Right lobe of liver (tissue), 6 donors: ENCODE data around the gene AGO3. TPM values are rescaled to one million over a fixed set of nuclear protein-coding genes. Genes with fewer than 3 reads are reported as not detected.

ENCODE experiments used
- ATAC-seq, 4 donors: fragments of 200-7000 bp; cut with Tn5 transposase; one replicate each; pipeline ENCODE4 v1.9.1; 2020; ENCODE audit warnings: mild to moderate bottlenecking in 4 of 4, moderate library complexity in 4 of 4
- DNase-seq, 3 donors: peaks; one replicate each; pipeline ENCODE4 v3.0.0-alpha.2; 2020
- H3K27ac ChIP-seq, 3 donors: fragments of 200-600 bp; one replicate each; pipeline ENCODE4 v1.8.0; 2022
- H3K27me3 ChIP-seq, 2 donors: fragments of 200-600 bp; one replicate each; pipeline ENCODE4 v1.8.0; 2022
- H3K36me3 ChIP-seq, 4 donors: fragments of 200-600 bp; sonication (generic) in 1 of 4; one replicate each; pipeline versions ENCODE4 v1.5.1 to v1.8.0; 2017 to 2022; ENCODE audit warnings: control low read depth in 1 of 4
- H3K4me1 ChIP-seq, 4 donors: fragments of 200-600 bp; sonication (generic) in 1 of 4; one replicate each; pipeline versions ENCODE4 v1.5.1 to v1.8.0; 2017 to 2022; ENCODE audit warnings: control low read depth in 1 of 4
- H3K4me3 ChIP-seq, 3 donors: fragments of 200-600 bp; one replicate each; pipeline ENCODE4 v1.8.0; 2022
- H3K9me3 ChIP-seq, 4 donors: fragments of 200-600 bp; sonication (generic) in 1 of 4; one replicate each; pipeline versions ENCODE4 v1.5.1 to v1.8.0; 2017 to 2022; ENCODE audit warnings: control low read depth in 1 of 4
- POLR2A ChIP-seq: fragments of 450-650 bp; IDR thresholded peaks from one replicate; pipeline ENCODE4 v1.6.1; 2017; ENCODE audit warnings: antibody characterized with exemption, mild to moderate bottlenecking
- WGBS: methylation state at CpG from one replicate; pipeline ENCODE4 v1.1.6; 2018; ENCODE audit warnings: low coverage, low lambda C conversion rate; ENCODE audit not compliant: insufficient coverage; ENCODE audit errors: missing lambda C conversion rate; 5-methylcytosine and 5-hydroxymethylcytosine counted together
- intact Hi-C, 2 donors: fragments of 100-400 bp; cut with DNase I; formaldehyde crosslinking; loops; one replicate each; pipeline versions ENCODE4 v1.11.2 to v1.14.1; 2022
- total RNA-seq, 6 experiments: library from RNA; depleted of rRNA in 2 of 6; stranded (reverse); fragments of >200 nt in 2 of 6; fragmentation: NEBNext Ultra II Directional in 3 of 6; extraction: Animal tissue kit (Norgen Biotek cat#: 25700) in 3 of 6; gene quantifications; one replicate each; pipeline versions ENCODE4 v1.1.0 to v1.2.4, GENCODE V29; 2016 to 2023
- TF ChIP-seq, protein P1 (sequence below), 4 donors: fragments of 200-600 bp in 3 of 4; fragments of 450-650 bp in 1 of 4; IDR thresholded peaks; one replicate each; pipeline versions ENCODE4 v1.5.1 to v1.8.0; 2016 to 2022; ENCODE audit warnings: antibody characterized with exemption in 4 of 4, mild to moderate bottlenecking in 2 of 4
- donor health status: DM: no; HTN: yes; CAD: no.
- donor health status: DM: no; HTN: no; CAD: no.
- donor health status: DM: no; HTN: no; CAD: no.
- donor health status: DM: no; HTN: yes; CAD: no.
- donor health status: DM: no; HTN: yes; CAD: no.

Gene AGO3
- total RNA-seq, 6 experiments from 2014 or later: 7.0 to 16.2 (median 13.1) TPM

DNA sequence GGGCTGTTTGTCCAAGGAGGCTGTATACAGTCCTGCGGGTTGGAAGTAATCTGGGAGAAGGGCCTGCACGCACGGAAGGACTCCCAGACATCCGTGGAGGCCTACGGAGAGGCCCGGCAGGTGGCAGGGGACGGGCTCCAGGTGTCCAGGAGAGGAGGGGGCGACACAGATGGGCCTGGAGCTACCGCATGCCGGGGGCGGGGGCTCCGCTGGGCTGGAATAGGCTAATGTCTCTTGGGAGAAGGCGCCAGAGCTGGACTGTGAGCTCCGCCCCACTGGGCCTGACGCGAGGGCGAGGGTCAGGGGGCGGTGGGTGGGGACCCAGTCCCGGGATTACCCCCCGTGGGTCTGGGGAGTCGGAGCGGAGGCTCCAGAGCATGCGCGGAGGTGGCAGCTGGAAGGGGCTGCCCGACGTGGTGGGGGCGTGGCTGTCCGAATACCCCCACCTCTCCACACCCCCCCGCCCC, 47.2 kb upstream of the AGO3 start:
- Histone ChIP-seq H3K27me3 (no peaks in the 10 kb centered on the region), H3K4me3 (peak overlapping the region; percentile 90 to 94 (median 93)), H3K4me1 (peaks cover 0 to 7% (median 0%) of the 10 kb centered on the region in 4 donors), H3K27ac (peak overlapping the region; percentile 7 to 68 (median 56)), H3K36me3 (no peaks in the 10 kb centered on the region), H3K9me3 (no peaks in the 10 kb centered on the region)
- DNase-seq: peak; percentile 48 to 68 (median 63)
- ATAC-seq: peak; percentile 29 to 52 (median 41)
- 0% methylated on average over 7 of the region's 29 CpGs for WGBS
- no peak for TF ChIP-seq POLR2A
- TF ChIP-seq, protein P1, sequence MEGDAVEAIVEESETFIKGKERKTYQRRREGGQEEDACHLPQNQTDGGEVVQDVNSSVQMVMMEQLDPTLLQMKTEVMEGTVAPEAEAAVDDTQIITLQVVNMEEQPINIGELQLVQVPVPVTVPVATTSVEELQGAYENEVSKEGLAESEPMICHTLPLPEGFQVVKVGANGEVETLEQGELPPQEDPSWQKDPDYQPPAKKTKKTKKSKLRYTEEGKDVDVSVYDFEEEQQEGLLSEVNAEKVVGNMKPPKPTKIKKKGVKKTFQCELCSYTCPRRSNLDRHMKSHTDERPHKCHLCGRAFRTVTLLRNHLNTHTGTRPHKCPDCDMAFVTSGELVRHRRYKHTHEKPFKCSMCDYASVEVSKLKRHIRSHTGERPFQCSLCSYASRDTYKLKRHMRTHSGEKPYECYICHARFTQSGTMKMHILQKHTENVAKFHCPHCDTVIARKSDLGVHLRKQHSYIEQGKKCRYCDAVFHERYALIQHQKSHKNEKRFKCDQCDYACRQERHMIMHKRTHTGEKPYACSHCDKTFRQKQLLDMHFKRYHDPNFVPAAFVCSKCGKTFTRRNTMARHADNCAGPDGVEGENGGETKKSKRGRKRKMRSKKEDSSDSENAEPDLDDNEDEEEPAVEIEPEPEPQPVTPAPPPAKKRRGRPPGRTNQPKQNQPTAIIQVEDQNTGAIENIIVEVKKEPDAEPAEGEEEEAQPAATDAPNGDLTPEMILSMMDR (IDR thresholded peaks at IDR 0.05): no peak
- intact Hi-C loops: loop anchor here in 1 of 2 donors (5.0 kb wide), 1 partner anchor 204 kb away; the partner anchor contains the start of gene ADPRS

GRCh38 chr1:35884934-35885333, 46.0 kb upstream of the AGO3 start:
- H3K9me3 ChIP-seq: no peaks in the 10 kb centered on the region
- no peak for DNase-seq
- H3K4me1 ChIP-seq: peaks cover 0 to 4% (median 0%) of the 10 kb centered on the region in 4 donors
- TF ChIP-seq POLR2A: no peak
- TF ChIP-seq, protein P1 (IDR thresholded peaks at IDR 0.05): no peak
- ATAC-seq: no peak
- no peak overlapping the region for H3K27ac ChIP-seq
- no peak overlapping the region for H3K4me3 ChIP-seq
- H3K36me3 ChIP-seq: no peaks in the 10 kb centered on the region
- no peaks in the 10 kb centered on the region for H3K27me3 ChIP-seq
- WGBS: 45% methylated on average over 2 of the region's 2 CpGs
- intact Hi-C loops: loop anchor here in 1 of 2 donors (5.0 kb wide), 1 partner anchor 202 kb away; the partner anchor contains the start of gene ADPRS

DNA sequence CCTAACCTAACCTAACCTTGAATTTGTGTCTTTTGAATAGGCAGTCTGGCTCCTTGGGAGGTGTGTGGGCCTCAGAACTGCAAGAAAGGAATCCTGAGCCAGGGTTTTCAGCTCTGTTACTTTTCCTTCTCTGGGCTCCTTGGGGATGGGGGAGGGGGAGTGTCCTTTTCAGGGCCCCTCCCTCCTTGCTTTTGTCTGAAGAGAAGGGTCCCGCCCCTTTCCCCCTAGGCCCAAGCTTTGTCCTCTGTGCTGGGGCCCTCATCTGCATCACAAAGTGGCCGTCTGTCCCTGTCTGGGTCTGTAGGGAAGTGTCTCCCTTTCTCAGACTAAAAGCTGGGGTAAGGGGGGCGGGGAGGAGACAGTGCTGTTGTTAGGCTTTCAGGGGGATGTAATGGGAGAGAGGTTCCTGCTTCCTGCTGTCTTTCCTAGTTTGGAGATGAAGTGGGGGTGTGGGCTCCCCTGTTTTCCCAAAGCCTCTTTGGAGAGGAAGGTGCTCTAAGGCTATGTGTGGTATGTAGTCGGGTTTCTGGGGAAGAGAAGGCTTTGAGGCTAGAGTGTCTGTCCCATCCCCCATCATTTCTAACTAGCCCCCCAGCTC, 44.8 kb upstream of the AGO3 start:
- ATAC-seq (no peak), DNase-seq (no peak)
- intact Hi-C loops: no loop called here
- Histone ChIP-seq H3K4me3 (no peak overlapping the region), H3K27ac (no peak overlapping the region), H3K9me3 (no peaks in the 10 kb centered on the region), H3K36me3 (peaks cover 0 to 3% (median 0%) of the 10 kb centered on the region in 4 donors), H3K27me3 (no peaks in the 10 kb centered on the region), H3K4me1 (no peaks in the 10 kb centered on the region)
- no peak for TF ChIP-seq POLR2A
- TF ChIP-seq, protein P1 (IDR thresholded peaks at IDR 0.05): no peak
- WGBS: 81% methylated on average over 4 of the region's 4 CpGs

DNA sequence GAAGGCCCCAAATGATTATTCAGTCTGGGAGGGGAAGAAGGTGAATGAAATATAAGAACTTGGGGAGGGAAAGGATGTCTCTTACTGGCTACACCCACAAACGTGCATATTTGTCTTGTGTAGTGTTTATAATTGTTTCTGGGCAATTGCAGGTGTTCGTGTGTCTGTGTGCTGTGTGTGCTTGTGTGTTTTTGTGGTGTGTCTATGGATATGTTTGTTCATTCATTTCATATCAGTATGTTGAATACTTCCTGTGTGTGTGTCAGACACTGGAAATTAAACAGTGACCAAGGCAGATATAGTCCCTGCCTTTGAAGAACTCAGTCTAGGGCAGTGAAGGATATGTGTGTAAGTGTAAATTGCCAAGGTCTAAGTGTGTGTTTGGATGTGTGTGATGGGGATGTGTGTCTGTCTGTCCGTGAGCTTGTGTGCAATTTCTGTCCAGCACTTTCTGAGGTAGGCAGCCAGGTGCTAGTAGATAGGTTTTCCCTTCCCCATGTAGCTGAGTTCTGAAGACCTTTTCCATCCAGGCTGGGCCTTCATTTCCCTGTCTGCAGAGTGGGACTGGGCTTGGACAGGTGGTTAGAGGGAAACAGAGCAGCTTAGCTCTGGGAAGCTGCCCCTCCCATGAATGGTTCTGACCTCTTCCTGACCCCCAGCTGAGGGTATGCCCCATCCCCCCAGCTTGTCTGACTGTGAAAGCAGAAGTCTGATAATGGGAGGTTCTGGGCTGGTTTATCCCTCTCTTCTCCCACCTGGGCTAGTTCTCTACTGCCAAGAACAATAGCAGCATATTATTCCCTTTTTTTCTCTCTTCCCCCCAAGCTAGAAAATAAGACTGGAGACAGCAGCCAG, 44.1 kb upstream of the AGO3 start:
- intact Hi-C loops: no loop called here

More for the DNA sequence above, 44.1 kb upstream of the AGO3 start:
- Histone ChIP-seq H3K9me3 (no peaks in the 10 kb centered on the region), H3K27me3 (no peaks in the 10 kb centered on the region), H3K27ac (no peak overlapping the region), H3K4me3 (no peak overlapping the region), H3K4me1 (no peaks in the 10 kb centered on the region), H3K36me3 (peaks cover 0 to 5% (median under 1%) of the 10 kb centered on the region in 4 donors)
- TF ChIP-seq POLR2A: no peak
- TF ChIP-seq, protein P1 (IDR thresholded peaks at IDR 0.05): no peak
- 43% methylated on average over 3 of the region's 3 CpGs for WGBS
- DNase-seq (no peak), ATAC-seq (no peak)
